Kidney tubule cell (primary cell): ENCODE measurements around the gene UFL1.

Source experiments
- DNase-seq: peaks from one replicate; pipeline ENCODE4 v3.0.0-alpha.2; 2018; ENCODE audit warnings: low spot score

Gene UFL1

GRCh38 chr6:96575359-96575758, 53.8 kb downstream of the UFL1 start:
- no peak for DNase-seq

- DNase-seq: no peak
Measured at GRCh38 chr6:96576221-96576620, 54.6 kb downstream of the UFL1 start.

GRCh38 chr6:96582021-96582420, 60.4 kb downstream of the UFL1 start:
- DNase-seq: no peak

GRCh38 chr6:96582436-96582835, 60.8 kb downstream of the UFL1 start:
- no peak for DNase-seq

GRCh38 chr6:96604420-96604819, 82.8 kb downstream of the UFL1 start:
- DNase-seq: no peak
